Transverse colon (tissue), 3 donors: ENCODE measurements around the gene DOCK8.

Experiments
- POLR2A ChIP-seq: fragments of 450-650 bp; IDR thresholded peaks from one replicate; pipeline ENCODE4 v1.6.1; 2016; ENCODE audit warnings: antibody characterized with exemption, mild to moderate bottlenecking, moderate library complexity
- TF ChIP-seq, protein P1 (sequence below), 5 experiments: fragments of 200-600 bp in 3 of 5; fragments of 450-650 bp in 2 of 5; sonication (generic) in 3 of 5; IDR thresholded peaks; 1 replicate in 2 of 5; 2 replicates in 3 of 5; pipeline ENCODE4 v1.5.1; 2016 to 2017; ENCODE audit warnings: antibody characterized with exemption in 5 of 5, inconsistent platforms in 3 of 5, mild to moderate bottlenecking in 2 of 5, moderate library complexity in 1 of 5

GRCh38 chr9:286071-286740 is 71.5 kb downstream of the DOCK8 start:
- TF ChIP-seq, protein P1, sequence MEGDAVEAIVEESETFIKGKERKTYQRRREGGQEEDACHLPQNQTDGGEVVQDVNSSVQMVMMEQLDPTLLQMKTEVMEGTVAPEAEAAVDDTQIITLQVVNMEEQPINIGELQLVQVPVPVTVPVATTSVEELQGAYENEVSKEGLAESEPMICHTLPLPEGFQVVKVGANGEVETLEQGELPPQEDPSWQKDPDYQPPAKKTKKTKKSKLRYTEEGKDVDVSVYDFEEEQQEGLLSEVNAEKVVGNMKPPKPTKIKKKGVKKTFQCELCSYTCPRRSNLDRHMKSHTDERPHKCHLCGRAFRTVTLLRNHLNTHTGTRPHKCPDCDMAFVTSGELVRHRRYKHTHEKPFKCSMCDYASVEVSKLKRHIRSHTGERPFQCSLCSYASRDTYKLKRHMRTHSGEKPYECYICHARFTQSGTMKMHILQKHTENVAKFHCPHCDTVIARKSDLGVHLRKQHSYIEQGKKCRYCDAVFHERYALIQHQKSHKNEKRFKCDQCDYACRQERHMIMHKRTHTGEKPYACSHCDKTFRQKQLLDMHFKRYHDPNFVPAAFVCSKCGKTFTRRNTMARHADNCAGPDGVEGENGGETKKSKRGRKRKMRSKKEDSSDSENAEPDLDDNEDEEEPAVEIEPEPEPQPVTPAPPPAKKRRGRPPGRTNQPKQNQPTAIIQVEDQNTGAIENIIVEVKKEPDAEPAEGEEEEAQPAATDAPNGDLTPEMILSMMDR (IDR thresholded peaks at IDR 0.05) = no peak
- TF ChIP-seq POLR2A = no peak
